Activated naive CD4-positive, alpha-beta T cell treated with anti-CD3 and anti-CD28 coated beads, Interleukin-2, amount 10 ng/mL, durations not matched to agents 5 hours and 36 hours (primary cell): ENCODE measurements around the gene RNF217. TPM values are rescaled to one million over a fixed set of nuclear protein-coding genes. Genes with fewer than 3 reads are reported as not detected.

Source experiments
- total RNA-seq, 2 experiments: library from RNA; stranded (reverse); gene quantifications; one replicate each; pipeline ENCODE4 v1.2.3, GENCODE V29; 2021

The RNF217 gene, protein sequence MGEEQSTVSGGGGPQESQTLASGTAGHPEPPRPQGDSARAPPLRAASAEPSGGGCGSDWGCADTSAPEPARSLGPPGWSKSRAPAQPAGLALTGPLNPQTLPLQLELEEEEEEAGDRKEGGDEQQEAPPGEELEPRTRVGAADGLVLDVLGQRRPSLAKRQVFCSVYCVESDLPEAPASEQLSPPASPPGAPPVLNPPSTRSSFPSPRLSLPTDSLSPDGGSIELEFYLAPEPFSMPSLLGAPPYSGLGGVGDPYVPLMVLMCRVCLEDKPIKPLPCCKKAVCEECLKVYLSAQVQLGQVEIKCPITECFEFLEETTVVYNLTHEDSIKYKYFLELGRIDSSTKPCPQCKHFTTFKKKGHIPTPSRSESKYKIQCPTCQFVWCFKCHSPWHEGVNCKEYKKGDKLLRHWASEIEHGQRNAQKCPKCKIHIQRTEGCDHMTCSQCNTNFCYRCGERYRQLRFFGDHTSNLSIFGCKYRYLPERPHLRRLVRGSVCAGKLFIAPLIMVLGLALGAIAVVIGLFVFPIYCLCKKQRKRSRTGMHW
- 1 to 10 TPM; 1.3 to 1.8 TPM for total RNA-seq

DNA sequence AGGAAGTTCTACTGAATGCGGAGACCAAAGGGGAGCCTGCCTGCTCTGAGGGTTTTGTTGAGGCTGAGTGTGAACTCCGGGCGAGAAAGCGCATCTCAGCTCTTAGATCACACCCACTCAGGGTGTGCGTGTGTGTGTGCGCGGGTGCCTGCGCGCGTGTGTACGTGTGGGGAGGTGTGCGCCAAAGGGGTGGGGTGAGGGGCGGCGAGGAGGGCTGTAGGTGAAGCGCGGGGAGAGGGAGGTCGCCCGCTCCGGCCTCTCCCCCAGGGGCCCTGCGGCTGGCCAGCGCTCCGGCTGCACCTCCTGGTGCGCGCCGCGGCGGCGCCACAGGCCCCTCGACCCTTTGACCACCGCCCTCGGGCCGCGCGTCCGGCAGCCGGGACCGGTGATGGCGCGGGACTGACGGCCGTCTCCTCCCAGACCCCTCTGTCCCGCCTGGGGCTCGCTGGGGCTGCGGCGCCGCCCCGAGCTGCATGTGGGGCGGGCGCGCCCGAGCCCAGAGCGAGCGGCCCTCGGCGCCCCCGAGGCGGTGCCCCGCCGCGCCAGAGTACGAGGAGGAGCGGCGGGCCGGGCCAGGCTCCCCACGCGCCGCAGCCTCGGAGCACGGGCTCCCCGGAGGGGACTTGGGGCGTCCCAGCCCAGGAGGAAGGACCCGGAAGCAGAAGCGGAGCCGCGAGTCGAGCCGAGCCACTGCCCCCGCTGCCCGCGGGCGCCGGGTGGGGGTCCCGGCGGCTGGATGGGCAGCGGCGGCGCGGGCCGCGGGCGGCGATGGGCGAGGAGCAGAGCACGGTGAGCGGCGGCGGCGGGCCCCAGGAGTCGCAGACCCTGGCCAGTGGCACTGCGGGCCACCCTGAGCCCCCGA lies at the start of gene RNF217:
TSS of gene RNF217 (plus strand) at position 661 of the 862 bp plus-strand sequence. CDS start at position 769, 108 bp downstream.

Other genes starting within 250 kb of the RNF217 start
- gene TPD52L1, start 191.3 kb downstream of the RNF217 start, total RNA-seq: under 1 TPM in 1 of 2 experiments, not detected in 1; 0.33 TPM